Activated naive CD8-positive, alpha-beta T cell (primary cell): ENCODE data around the gene TBCD.

ENCODE experiments used
- H3K27ac Mint-ChIP-seq: one replicate; pipeline ENCODE4 v1.8.0; 2021; ENCODE audit warnings: mixed read lengths
- H3K27me3 Mint-ChIP-seq: one replicate; pipeline ENCODE4 v1.8.0; 2021; ENCODE audit warnings: mixed read lengths
- H3K36me3 Mint-ChIP-seq: one replicate; pipeline ENCODE4 v1.8.0; 2021; ENCODE audit warnings: mixed read lengths
- H3K4me1 Mint-ChIP-seq: one replicate; pipeline ENCODE4 v1.8.0; 2021; ENCODE audit warnings: low read depth, mixed read lengths
- H3K4me3 Mint-ChIP-seq: one replicate; pipeline ENCODE4 v1.8.0; 2021; ENCODE audit warnings: mild to moderate bottlenecking, mixed read lengths
- H3K9me3 Mint-ChIP-seq: one replicate; pipeline ENCODE4 v1.8.0; 2021; ENCODE audit warnings: low read depth, mixed read lengths

The TBCD gene

DNA sequence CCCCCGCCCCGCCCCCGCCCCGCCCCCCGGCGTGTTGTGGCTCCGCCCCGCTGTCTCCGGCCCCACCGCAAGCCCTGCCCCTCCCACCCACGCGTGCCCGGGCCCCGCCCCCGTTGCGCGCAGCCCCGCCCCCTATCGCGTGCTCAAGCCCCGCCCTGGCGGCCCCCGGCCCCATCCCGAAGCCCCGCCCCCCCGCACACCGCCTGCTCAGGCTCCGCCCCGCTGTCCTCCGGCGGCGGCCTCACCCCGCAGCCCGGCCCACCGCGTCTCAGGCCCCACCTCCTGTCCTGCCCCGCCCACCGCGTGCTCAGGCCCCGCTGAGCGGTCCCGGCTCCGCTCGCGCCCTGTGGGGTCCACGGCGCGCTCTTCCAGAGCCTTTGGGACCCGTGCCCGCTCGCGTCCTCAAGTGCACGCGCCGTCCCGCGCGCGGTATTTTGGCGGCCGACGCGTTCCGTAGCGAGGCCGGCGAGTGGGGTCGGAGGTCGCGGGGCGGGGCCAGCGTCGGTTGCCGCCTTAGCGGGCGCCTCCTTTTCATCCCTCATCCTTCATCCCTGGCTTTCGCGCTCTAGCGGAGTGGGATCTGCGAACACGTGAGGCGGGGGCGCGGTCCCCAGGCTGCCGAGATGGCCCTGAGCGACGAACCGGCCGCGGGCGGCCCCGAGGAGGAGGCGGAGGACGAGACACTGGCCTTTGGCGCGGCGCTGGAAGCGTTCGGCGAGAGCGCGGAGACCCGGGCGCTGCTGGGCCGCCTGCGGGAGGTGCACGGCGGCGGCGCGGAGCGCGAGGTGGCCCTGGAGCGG, at the start of gene TBCD:
TSS of gene TBCD (plus strand) at position 495 of the 800 bp plus-strand sequence. CDS start at position 624, 129 bp downstream.
- Mint-ChIP-seq H3K27me3 (no peaks in the 10 kb centered on the region), H3K27ac (no peak within 1 kb of the TSS), H3K4me3 (peak within 1 kb of the TSS; percentile 87), H3K36me3 (peaks cover 5% of the 10 kb centered on the region), H3K4me1 (peaks cover 27% of the 10 kb centered on the region), H3K9me3 (no peaks in the 10 kb centered on the region)

DNA sequence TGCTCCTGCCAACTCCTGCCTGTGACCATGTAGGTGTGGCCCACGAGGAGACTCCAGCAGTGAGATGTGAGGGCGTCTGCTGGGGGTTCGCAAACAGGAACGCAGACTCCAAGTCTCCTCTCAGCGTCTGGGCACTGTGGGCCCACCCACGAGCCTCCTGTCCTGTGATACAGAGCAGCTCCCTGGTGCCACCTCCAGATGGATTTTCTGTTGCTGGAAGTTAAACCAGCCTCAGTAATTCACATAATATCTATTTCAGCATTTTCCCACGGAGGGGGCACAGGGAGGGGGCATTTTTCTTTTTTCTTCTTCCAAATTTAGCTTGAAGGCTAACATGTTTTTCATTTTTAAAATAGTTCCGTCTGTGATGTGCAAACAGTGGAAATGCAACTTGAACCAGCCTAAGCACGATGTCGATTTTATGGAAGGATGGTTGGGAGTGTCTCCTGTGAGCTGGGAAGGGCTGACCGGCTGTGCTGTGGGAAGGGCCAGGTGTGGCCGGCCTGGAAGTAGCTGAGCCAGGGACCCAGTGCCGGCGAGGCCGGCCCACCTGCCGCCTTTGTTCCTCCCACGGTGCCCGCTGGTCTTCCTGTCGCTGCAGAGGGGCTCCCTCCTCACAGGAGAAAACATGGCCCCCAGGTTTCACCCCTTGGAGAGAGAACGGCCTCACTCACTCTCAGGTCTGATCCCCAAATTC, 49.5 kb upstream of the TBCD start:
- H3K4me1 Mint-ChIP-seq: peaks cover 7% of the 10 kb centered on the region
- H3K36me3 Mint-ChIP-seq: no peaks in the 10 kb centered on the region
- H3K27me3 Mint-ChIP-seq: no peaks in the 10 kb centered on the region
- no peak overlapping the region for H3K4me3 Mint-ChIP-seq
- no peaks in the 10 kb centered on the region for H3K9me3 Mint-ChIP-seq
- H3K27ac Mint-ChIP-seq: no peak overlapping the region

DNA sequence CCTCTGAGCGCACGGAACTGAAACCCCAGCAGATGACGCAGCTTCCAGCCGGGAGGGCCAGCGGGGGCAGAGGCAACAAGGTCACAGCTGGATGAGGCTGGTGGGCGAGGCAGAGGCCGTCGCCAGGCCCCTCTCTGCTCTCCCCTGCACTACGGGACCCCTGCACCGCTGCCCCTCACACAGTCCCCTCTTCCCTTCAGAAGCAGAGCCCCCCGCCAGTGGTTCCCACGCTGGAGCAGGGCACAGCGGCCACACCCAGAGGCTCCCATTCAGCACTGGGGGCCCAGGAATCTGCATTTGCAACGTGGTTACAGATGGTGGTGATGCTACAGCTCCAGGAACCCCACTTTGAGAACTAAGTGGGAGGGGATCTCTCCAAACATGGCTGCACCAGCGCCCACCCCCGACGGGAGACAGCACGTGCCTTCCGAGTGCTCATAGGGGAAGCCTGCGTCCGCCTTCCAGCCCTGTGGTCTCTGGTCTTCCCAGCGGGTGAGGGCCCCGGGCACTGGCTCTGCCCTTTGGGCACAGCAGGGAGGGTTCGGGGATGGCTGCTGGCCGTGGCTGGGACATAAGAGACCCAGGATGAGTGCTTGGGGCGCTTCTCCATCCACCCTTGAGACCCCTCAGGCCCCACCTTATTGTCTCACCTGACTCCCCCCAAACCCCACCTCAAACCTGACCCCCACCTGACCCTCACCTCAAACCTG, 48.7 kb upstream of the TBCD start:
- no peak overlapping the region for H3K27ac Mint-ChIP-seq
- no peaks in the 10 kb centered on the region for H3K36me3 Mint-ChIP-seq
- peaks cover 7% of the 10 kb centered on the region for H3K4me1 Mint-ChIP-seq
- H3K9me3 Mint-ChIP-seq: no peaks in the 10 kb centered on the region
- no peak overlapping the region for H3K4me3 Mint-ChIP-seq
- no peaks in the 10 kb centered on the region for H3K27me3 Mint-ChIP-seq

DNA sequence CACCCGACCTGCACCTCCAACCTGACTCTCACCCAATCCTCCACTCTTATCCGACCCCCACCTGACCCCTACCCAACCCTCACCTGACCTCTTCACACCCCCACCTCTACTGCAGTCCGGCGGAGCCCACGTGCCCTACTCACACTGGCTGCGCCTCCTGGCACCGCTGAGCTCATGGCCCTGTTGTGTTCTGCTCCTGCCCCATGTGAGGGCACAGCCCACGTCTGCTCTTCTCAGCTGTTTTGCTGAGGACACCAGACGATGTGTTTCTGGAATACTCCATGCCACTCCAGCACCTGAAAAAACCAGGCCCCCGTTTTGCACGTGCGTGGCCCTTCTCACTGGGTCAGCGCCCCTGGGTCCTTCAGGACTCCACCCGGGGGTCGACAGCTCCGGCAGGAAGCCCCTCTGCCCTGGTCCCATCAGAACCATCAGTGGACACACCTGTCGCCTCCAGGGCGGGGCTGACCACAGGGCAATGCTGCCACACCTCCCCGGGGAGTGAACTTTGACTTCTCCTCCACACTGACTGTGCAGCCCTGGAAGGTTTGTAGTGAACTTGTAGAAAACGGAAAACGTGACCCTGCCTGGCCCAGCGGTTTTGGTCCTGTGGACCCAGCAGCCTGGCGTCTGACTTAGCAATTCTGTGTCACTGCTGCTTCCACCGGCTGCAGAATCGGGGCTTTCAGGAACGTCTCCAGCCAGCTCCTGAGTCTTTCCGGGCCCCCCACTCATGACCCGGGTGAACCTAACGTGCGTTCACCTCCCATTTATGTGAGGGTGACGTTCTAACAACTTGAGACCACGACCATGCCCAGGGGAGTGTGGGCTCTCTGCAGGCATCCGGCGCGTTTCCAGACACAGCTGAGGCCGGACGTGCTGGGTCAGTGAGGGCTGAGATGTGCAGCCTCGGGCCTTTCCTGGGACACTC, 47.7 kb upstream of the TBCD start:
- Mint-ChIP-seq H3K9me3 (no peaks in the 10 kb centered on the region), H3K27me3 (no peaks in the 10 kb centered on the region), H3K27ac (no peak overlapping the region), H3K4me3 (no peak overlapping the region), H3K4me1 (peaks cover 4% of the 10 kb centered on the region), H3K36me3 (no peaks in the 10 kb centered on the region)

DNA sequence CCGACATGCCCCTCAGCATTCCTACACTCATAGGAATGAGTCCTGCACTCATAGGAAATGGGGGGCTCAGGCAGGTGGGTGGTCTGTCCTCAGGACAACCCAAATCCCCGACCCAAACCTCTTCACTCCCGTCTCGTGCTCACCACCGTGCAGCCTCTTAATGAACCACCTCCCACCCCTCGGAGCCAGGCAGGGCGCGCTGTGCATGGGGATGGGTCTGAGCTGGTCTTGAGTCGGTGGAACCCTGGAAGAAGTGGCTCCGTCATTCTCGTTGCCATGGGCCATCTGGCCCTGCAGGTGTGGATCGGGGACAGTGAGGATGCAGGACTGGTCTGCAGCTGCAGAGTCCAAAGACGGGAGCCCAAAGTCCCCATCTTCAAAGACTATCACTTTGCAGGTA, 47.0 kb upstream of the TBCD start:
- Mint-ChIP-seq H3K4me1 (peaks cover 1% of the 10 kb centered on the region), H3K36me3 (no peaks in the 10 kb centered on the region), H3K9me3 (no peaks in the 10 kb centered on the region), H3K4me3 (no peak overlapping the region), H3K27me3 (no peaks in the 10 kb centered on the region), H3K27ac (no peak overlapping the region)

DNA sequence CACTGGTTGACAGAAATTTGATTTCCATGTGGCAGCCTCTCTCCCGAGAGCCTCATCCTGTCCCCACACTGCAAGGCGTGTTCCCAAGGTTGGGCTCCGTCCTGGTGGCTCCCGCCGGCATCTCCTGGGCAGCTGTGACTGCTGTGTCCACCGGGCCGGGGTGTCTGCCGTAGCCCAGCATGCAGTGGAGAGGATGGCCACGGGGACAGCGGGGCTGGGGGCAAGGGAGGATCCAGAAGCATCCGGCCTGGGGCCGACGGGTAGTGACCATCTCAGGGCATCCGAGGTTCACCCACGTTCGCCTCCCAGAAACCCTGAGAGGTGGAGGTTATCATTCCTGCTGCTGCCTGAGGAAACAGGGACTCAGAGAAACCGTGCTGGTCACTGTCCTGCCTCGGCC, 46.1 kb upstream of the TBCD start:
- Mint-ChIP-seq H3K27ac (no peak overlapping the region), H3K4me1 (peaks cover 1% of the 10 kb centered on the region), H3K4me3 (no peak overlapping the region), H3K27me3 (no peaks in the 10 kb centered on the region), H3K9me3 (no peaks in the 10 kb centered on the region), H3K36me3 (no peaks in the 10 kb centered on the region)

DNA sequence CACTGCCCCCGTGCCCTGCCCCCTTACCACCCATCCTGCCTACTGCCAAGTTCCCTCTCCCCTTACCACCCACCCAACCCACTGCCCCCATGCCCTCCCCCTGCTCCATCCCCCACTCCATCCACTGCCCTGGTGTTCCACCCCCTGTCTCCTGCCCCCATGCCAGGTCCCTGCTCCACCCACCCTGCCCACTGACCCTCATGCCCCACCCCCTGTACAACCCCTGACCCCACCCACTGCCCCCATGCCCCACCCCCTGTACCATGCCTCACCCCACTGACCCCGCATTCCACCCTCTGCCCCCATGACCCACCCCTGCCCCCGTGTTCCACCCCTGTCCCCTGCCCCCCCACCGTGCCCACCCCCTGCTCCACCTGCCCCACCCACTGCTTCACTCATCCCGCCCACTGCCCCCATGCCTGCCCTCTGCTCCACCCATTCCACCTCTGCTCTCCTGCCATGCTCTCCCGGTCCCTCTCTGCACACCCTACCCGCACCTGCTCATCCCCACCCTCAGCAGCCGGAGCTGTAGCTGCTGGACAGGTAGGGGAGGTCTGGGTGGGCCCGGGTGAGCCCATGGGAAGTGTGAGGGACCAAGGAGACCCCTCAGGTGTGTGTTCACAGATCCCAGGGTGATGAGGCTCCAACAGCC, 42.7 kb upstream of the TBCD start:
- H3K4me1 Mint-ChIP-seq: no peaks in the 10 kb centered on the region
- H3K27ac Mint-ChIP-seq: no peak overlapping the region
- H3K9me3 Mint-ChIP-seq: no peaks in the 10 kb centered on the region
- no peaks in the 10 kb centered on the region for H3K27me3 Mint-ChIP-seq
- no peak overlapping the region for H3K4me3 Mint-ChIP-seq
- no peaks in the 10 kb centered on the region for H3K36me3 Mint-ChIP-seq

DNA sequence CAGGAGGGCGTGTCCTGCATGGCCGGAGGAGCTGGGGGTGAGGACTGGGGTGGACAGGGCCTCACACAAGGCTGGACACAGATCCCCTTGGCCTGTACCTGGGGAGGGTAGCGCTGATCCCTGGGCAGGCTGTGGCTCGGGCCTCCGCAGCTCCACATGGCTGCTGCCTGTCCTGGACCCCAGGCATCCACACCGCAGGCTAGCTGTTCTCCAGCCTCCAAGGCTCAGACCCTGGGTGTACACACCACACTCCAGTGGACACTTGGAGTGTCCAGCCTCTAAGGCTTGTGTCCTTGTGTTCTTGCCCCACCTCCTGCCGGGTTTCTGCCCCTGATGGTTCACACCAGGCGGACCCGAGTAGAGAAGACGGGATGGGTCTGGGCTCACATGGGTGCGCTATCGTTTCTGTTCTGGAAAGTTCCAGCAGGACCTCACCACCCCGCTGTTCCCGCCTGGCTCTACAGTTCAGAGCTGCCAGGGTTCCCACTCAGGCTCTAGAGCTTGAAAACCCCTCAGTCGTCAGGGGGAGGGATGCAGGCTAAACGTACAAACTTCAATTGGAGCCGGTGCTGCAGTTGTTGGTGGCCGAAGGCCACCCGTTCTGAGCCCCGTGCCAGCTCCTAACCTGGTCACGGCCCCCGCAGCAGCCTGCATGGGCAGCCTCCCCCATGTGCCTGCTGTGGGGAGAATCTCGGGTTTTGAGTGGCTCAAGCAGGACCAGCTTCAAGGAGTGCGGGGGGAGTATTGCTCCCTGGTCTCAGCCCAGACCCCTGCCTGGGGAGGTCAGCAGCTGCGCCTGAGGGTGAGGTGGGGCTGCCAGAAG, 42.0 kb upstream of the TBCD start:
- no peaks in the 10 kb centered on the region for H3K9me3 Mint-ChIP-seq
- no peaks in the 10 kb centered on the region for H3K4me1 Mint-ChIP-seq
- H3K4me3 Mint-ChIP-seq: no peak overlapping the region
- no peaks in the 10 kb centered on the region for H3K27me3 Mint-ChIP-seq
- no peaks in the 10 kb centered on the region for H3K36me3 Mint-ChIP-seq
- no peak overlapping the region for H3K27ac Mint-ChIP-seq

DNA sequence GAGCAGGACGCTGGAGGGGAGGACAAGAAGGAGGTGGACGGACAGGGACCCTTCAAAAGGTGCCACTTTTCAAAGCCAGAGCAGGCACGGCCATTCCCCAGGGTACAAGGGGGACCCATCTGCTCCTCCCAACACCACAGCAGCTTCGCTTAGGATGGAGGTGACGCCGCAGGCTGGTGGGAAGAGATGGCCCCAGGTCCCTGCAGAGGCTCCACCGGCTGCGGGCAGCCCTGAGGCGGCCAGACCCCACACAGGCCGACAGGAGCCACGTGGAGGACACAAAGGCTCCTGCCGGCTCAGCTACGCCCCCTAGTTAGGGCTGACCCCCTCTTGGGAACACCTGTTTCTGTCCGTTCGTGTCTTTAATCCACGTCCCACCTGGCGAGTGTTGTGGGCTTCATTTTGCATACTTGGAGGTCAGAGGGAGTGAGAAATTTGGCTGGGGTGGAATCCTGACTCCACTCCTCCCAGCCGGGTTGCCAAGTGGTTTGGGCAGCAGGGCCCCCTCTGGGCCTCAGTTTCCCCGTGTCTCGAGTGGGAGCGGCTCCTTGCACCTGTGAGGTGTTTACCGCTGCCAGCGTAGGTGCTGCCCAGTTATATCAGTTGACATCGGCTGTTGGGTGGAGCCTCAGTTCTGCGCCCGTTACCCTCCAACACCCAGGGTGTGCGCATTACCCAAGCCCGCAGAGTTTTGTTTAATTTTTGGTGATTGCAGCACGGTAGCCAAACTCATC, 41.2 kb upstream of the TBCD start:
- H3K27me3 Mint-ChIP-seq: no peaks in the 10 kb centered on the region
- H3K9me3 Mint-ChIP-seq: no peaks in the 10 kb centered on the region
- H3K4me1 Mint-ChIP-seq: peaks cover 1% of the 10 kb centered on the region
- no peak overlapping the region for H3K4me3 Mint-ChIP-seq
- H3K27ac Mint-ChIP-seq: no peak overlapping the region
- H3K36me3 Mint-ChIP-seq: no peaks in the 10 kb centered on the region

DNA sequence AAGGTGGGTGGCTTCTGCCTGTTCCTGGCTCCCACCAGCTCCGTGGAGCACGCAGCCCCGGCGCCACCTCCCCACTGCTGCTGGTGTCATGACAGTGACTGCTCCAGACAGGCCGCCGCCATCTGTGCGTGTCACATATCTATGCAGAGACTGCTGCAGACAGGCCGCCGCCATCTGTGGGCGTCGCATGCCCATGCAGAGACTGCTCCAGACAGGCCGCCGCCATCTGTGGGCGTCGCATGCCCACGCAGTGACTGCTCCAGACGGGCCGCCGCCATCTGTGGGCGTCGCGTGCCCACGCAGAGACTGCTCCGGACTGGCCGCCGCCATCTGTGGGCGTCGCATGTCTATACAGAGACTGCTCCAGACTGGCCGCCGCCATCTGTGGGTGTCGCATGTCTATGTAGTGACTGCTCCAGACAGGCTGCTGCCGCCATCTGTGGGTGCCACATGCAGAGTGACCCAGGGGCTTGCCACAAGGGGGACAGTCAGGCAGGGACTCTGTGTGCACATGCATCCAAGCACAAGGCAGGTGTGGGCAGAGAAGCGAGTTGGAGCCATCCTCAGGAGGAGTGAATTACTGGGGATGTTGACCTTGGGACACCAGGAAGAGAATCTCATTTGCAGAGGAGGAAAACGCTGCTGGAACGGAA, 38.7 kb upstream of the TBCD start:
- Mint-ChIP-seq H3K36me3 (no peaks in the 10 kb centered on the region), H3K27ac (no peak overlapping the region), H3K9me3 (no peaks in the 10 kb centered on the region), H3K4me1 (peaks cover 13% of the 10 kb centered on the region), H3K27me3 (no peaks in the 10 kb centered on the region), H3K4me3 (no peak overlapping the region)

DNA sequence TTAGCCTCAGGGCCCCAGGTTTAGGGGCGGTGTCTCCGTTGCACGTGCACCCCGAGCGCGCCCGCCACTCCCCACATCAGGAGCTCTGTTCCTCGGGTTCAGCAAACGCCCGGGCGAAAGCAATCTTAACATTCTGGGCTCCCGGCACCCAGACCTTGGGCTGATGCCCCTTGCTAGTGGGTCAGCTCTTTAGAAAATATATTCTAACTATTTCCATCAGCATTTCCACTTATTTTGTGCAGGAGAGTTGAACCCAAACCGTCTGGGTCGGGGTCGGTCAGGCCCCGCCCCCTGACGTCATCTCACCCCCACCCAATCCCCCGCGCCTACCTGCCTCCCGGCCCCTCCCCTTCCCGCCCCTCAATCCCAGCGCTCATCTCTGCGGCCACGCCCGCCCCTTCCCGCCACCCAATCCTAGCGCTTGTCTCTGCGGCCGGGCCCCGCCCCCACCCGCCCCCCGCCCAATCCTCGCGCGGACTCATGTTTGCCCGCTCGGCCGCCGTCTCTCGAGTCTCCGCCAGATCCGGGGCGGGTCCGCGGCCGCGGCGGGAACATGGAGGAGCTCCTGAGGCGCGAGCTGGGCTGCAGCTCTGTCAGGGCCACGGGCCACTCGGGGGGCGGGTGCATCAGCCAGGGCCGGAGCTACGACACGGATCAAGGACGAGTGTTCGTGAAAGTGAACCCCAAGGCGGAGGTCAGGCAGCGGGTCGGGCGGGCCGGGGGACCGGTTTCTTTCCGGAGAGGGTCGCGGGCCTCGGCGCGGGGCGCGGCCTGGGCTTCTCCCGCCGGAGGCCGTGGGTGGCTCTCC, 35.5 kb upstream of the TBCD start, which contains the start of gene FN3KRP:
TSS of gene FN3KRP (plus strand) at position 504 of the 808 bp plus-strand sequence. CDS start at position 554, 50 bp downstream.
- Mint-ChIP-seq H3K27me3 (no peaks in the 10 kb centered on the region), H3K27ac (peak within 1 kb of the TSS; percentile 87), H3K4me3 (peak within 1 kb of the TSS; percentile 94), H3K36me3 (no peaks in the 10 kb centered on the region), H3K9me3 (no peaks in the 10 kb centered on the region), H3K4me1 (peaks cover 18% of the 10 kb centered on the region)
